H1 (cell line): Measurements from ENCODE around the gene SH2B3. TPM values are rescaled to one million over a fixed set of nuclear protein-coding genes. Genes with fewer than 3 reads are reported as not detected.

Experiments
- CTCF ChIA-PET: fragments of 300-600 bp; sonication (Branson Sonifier 250); formaldehyde crosslinking; loops from one replicate; lab custom pipeline; 2021; ENCODE audit not compliant: partially characterized antibody; lab: Charles Lee
- POLR2A ChIA-PET: fragments of 300-600 bp; sonication (Branson Sonifier 250); formaldehyde crosslinking; loops from one replicate; lab custom pipeline; 2021; ENCODE audit warnings: inconsistent platforms; ENCODE audit not compliant: partially characterized antibody; lab: Charles Lee
- DNase-seq, 2 experiments: peaks; one replicate each; pipeline versions ENCODE4 v3.0.0 to v3.0.0-alpha.2; 2010 to 2022; ENCODE audit warnings: low spot score in 2 of 2, low read depth in 1 of 2, mixed read lengths in 1 of 2
- FAIRE-seq: peaks from 2 replicates; lab custom pipeline; 2011; peaks lifted over from hg19 to GRCh38; lab: Jason Lieb, UNC
- H2AFZ ChIP-seq: 2 replicates; pipeline ENCODE4 v1.8.1; 2012; ENCODE audit warnings: low read length, inconsistent platforms
- H2AK5ac ChIP-seq: 2 replicates; pipeline ENCODE4 v1.6.1; 2013; ENCODE audit warnings: low read depth, low read length
- H2BK120ac ChIP-seq: replicated peaks from 2 replicates; pipeline ENCODE3; 2013; ENCODE audit warnings: low read depth, low read length, inconsistent platforms
- H2BK12ac ChIP-seq: 2 replicates; pipeline ENCODE4 v1.6.1; 2013; ENCODE audit warnings: low read depth, low read length
- H2BK15ac ChIP-seq: 2 replicates; pipeline ENCODE4 v1.6.1; 2013; ENCODE audit warnings: low read length
- H2BK20ac ChIP-seq: 2 replicates; pipeline ENCODE4 v1.6.1; 2013; ENCODE audit warnings: low read length
- H2BK5ac ChIP-seq: 2 replicates; pipeline ENCODE4 v1.6.1; 2013; ENCODE audit warnings: low read depth, low read length
- H3K14ac ChIP-seq: 2 replicates; pipeline ENCODE4 v1.6.1; 2013; ENCODE audit warnings: inconsistent platforms; ENCODE audit not compliant: insufficient read length
- H3K18ac ChIP-seq: 2 replicates; pipeline ENCODE4 v1.6.1; 2013; ENCODE audit warnings: low read length; ENCODE audit errors: extremely low read depth
- H3K23ac ChIP-seq: 2 replicates; pipeline ENCODE4 v1.6.1; 2013; ENCODE audit warnings: inconsistent platforms; ENCODE audit not compliant: insufficient read length
- H3K23me2 ChIP-seq: 2 replicates; pipeline ENCODE4 v1.6.1; 2013; ENCODE audit warnings: low read depth, low read length
- H3K27ac ChIP-seq: 2 replicates; pipeline ENCODE4 v1.6.1; 2011; ENCODE audit warnings: low read depth, low read length, inconsistent platforms
- H3K27me3 ChIP-seq, 4 experiments: replicated peaks in 1 of 4; 1 replicate in 1 of 4; 2 replicates in 3 of 4; pipeline versions ENCODE4 v1.6.1 to v1.8.1; 2011 to 2013; ENCODE audit warnings: low read length in 3 of 4, mild to moderate bottlenecking in 3 of 4, inconsistent platforms in 2 of 4, mixed read lengths in 2 of 4, moderate library complexity in 1 of 4; ENCODE audit not compliant: control insufficient read depth in 3 of 4, insufficient read depth in 3 of 4; ENCODE audit errors: extremely low read depth in 1 of 4
- H3K36me3 ChIP-seq, 4 experiments: 2 replicates each; pipeline versions ENCODE4 v1.6.1 to v1.8.1; 2011 to 2013; ENCODE audit warnings: mild to moderate bottlenecking in 4 of 4, low read length in 3 of 4, moderate library complexity in 2 of 4, control low read depth in 1 of 4, inconsistent platforms in 1 of 4; ENCODE audit not compliant: insufficient read depth in 4 of 4, control insufficient read depth in 2 of 4
- H3K4ac ChIP-seq: replicated peaks from 2 replicates; pipeline ENCODE3; 2013; ENCODE audit warnings: low read length, low read depth, mixed read lengths, inconsistent platforms; ENCODE audit not compliant: insufficient read length
- H3K4me1 ChIP-seq, 4 experiments: replicated peaks in 1 of 4; 1 replicate in 1 of 4; 2 replicates in 3 of 4; pipeline versions ENCODE4 v1.6.1 to v1.8.1; 2011 to 2013; ENCODE audit warnings: low read length in 3 of 4, inconsistent platforms in 2 of 4, mixed read lengths in 1 of 4; ENCODE audit not compliant: insufficient read depth in 4 of 4, control insufficient read depth in 3 of 4
- H3K4me2 ChIP-seq, 2 experiments: 2 replicates each; pipeline versions ENCODE4 v1.6.1 to v1.8.1; 2011 to 2013; ENCODE audit warnings: low read depth in 2 of 2, low read length in 2 of 2, control low read depth in 1 of 2, inconsistent platforms in 1 of 2, mild to moderate bottlenecking in 1 of 2; ENCODE audit not compliant: insufficient read depth in 1 of 2
- H3K4me3 ChIP-seq, 4 experiments: fragments of 200-600, 300-600 bp in 1 of 4; sonication (generic), shearing (Covaris generic), sonication (Bioruptor Twin) in 1 of 4; 2 replicates each; pipeline versions ENCODE4 v1.5.1 to v1.8.1; 2011 to 2016; ENCODE audit warnings: low read length in 4 of 4, low read depth in 3 of 4, control low read depth in 2 of 4, inconsistent platforms in 2 of 4, mild to moderate bottlenecking in 2 of 4, mixed read lengths in 1 of 4, moderate library complexity in 1 of 4; ENCODE audit not compliant: insufficient read depth in 2 of 4; ENCODE audit errors: extremely low read depth in 1 of 4
- H3K56ac ChIP-seq: replicated peaks from 2 replicates; pipeline ENCODE3; 2013; ENCODE audit warnings: low read depth, mild to moderate bottlenecking, mixed read lengths, low read length, inconsistent platforms; ENCODE audit not compliant: insufficient read length
- H3K79me1 ChIP-seq: 2 replicates; pipeline ENCODE4 v1.6.1; 2013; ENCODE audit warnings: low read depth, low read length, control low read depth
- H3K79me2 ChIP-seq, 2 experiments: 2 replicates each; pipeline versions ENCODE4 v1.6.1 to v1.8.1; 2012 to 2013; ENCODE audit warnings: low read length in 2 of 2, mild to moderate bottlenecking in 2 of 2, inconsistent platforms in 1 of 2; ENCODE audit not compliant: insufficient read depth in 2 of 2, control insufficient read depth in 1 of 2
- H3K9ac ChIP-seq, 4 experiments: replicated peaks in 1 of 4; 1 replicate in 1 of 4; 2 replicates in 3 of 4; pipeline versions ENCODE4 v1.6.1 to v1.8.1; 2011 to 2013; ENCODE audit warnings: low read depth in 3 of 4, low read length in 3 of 4, control low read depth in 2 of 4, mild to moderate bottlenecking in 2 of 4, moderate library complexity in 2 of 4, inconsistent platforms in 1 of 4; ENCODE audit errors: extremely low read depth in 1 of 4
- H3K9me3 ChIP-seq, 2 experiments: 2 replicates each; pipeline versions ENCODE4 v1.6.1 to v1.8.1; 2012 to 2013; ENCODE audit warnings: mild to moderate bottlenecking in 2 of 2, moderate library complexity in 2 of 2, control low read depth in 1 of 2, inconsistent platforms in 1 of 2, low read depth in 1 of 2, low read length in 1 of 2, mixed read lengths in 1 of 2; ENCODE audit not compliant: insufficient read depth in 2 of 2
- H4K20me1 ChIP-seq, 2 experiments: replicated peaks in 1 of 2; 2 replicates each; pipeline versions ENCODE3 to v1.8.1; 2011 to 2013; ENCODE audit warnings: inconsistent platforms in 2 of 2, low read length in 2 of 2, mild to moderate bottlenecking in 1 of 2; ENCODE audit not compliant: insufficient read depth in 2 of 2, control insufficient read depth in 1 of 2
- H4K5ac ChIP-seq: 2 replicates; pipeline ENCODE4 v1.6.1; 2013; ENCODE audit warnings: low read length, low read depth, mixed read lengths, inconsistent platforms; ENCODE audit not compliant: insufficient read length
- H4K8ac ChIP-seq: 2 replicates; pipeline ENCODE4 v1.8.0; 2013; ENCODE audit warnings: mild to moderate bottlenecking, moderate library complexity, low read length, inconsistent platforms; ENCODE audit not compliant: insufficient read depth; ENCODE audit errors: extremely low read depth
- H4K91ac ChIP-seq: replicated peaks from 2 replicates; pipeline ENCODE3; 2013; ENCODE audit warnings: low read length, mixed read lengths, inconsistent platforms; ENCODE audit not compliant: insufficient read length
- HDAC2 ChIP-seq, 2 experiments: fragments of 300-600 bp in 1 of 2; sonication (generic) in 1 of 2; IDR thresholded peaks; 2 replicates each; pipeline ENCODE4 v1.6.1; 2011 to 2012; ENCODE audit warnings: low read depth in 2 of 2, low read length in 2 of 2, mild to moderate bottlenecking in 2 of 2, moderate library complexity in 2 of 2, borderline replicate concordance in 1 of 2, inconsistent platforms in 1 of 2
- POLR2A ChIP-seq, 2 experiments: IDR thresholded peaks; 1 replicate in 1 of 2; 2 replicates in 1 of 2; pipeline ENCODE4 v1.6.1; 2011; ENCODE audit warnings: low read depth in 2 of 2, low read length in 2 of 2, mild to moderate bottlenecking in 2 of 2; ENCODE audit errors: control extremely low read depth in 1 of 2
- RAD21 ChIP-seq, 2 experiments: IDR thresholded peaks in 1 of 2; conservative IDR thresholded peaks in 1 of 2; 2 replicates each; pipeline ENCODE4 v1.6.1; 2011; ENCODE audit warnings: low read depth in 2 of 2, low read length in 2 of 2, improper control_type of control experiment in 1 of 2, inconsistent platforms in 1 of 2, mild to moderate bottlenecking in 1 of 2, moderate library complexity in 1 of 2
- SP4 ChIP-seq: IDR thresholded peaks from 2 replicates; pipeline ENCODE4 v1.6.1; 2012; ENCODE audit warnings: low read length, inconsistent platforms
- ZNF274 ChIP-seq: IDR thresholded peaks from 2 replicates; pipeline ENCODE4 v1.7.0; 2012; ENCODE audit warnings: low read length, borderline replicate concordance; ENCODE audit errors: extremely low read depth
- WGBS, 2 experiments: shearing (Covaris generic) in 1 of 2; methylation state at CpG; one replicate each; pipeline versions ENCODE4 v1.1.6 to v1.1.7; 2013 to 2015; ENCODE audit warnings: low lambda C conversion rate in 2 of 2, mixed read lengths in 2 of 2, inconsistent platforms in 1 of 2, low coverage in 1 of 2, missing lambda C conversion rate in 1 of 2; ENCODE audit not compliant: insufficient replicate concordance in 2 of 2, insufficient coverage in 1 of 2, insufficient read length in 1 of 2; ENCODE audit errors: extremely low coverage in 1 of 2, missing lambda C conversion rate in 1 of 2; 5-methylcytosine and 5-hydroxymethylcytosine counted together
- polyA plus RNA-seq, 7 experiments: library from polyadenylated mRNA; depleted of rRNA in 3 of 7; stranded (reverse) in 5 of 7; unstranded in 2 of 7; fragments of >200 nt in 5 of 7; fragments of 200-250 nt in 2 of 7; gene quantifications; 1 replicate in 5 of 7; 2 replicates in 1 of 7; 4 replicates in 1 of 7; pipeline versions ENCODE4 v1.2.1 to v1.2.3, GENCODE V29; 2011 to 2013; ENCODE audit warnings: missing spikeins in 2 of 7, mixed read lengths in 2 of 7
- total RNA-seq: library from RNA; stranded (reverse); fragmentation: NEBNext Ultra II Directional; extraction: Animal tissue kit (Norgen Biotek cat#: 25700); gene quantifications from 2 replicates; pipeline ENCODE4 v1.2.1, GENCODE V29; 2021

The SH2B3 gene
- total and polyA plus RNA-seq, 2 of the 8 experiments (the other 6 are each of a cell fraction or from before 2014, with no cell fraction given) = 20.8 to 34.1 TPM

GRCh38 chr12:111367661-111368221 is 38.0 kb upstream of the SH2B3 start:
- POLR2A ChIA-PET = interaction anchor here (0.7 to 3.6 kb wide), 7 partner anchors 8 to 37 kb away, joined by 3 to 27 read pairs (median 6); no protein-coding TSS in a partner anchor

More at GRCh38 chr12:111367661-111368221, 38.0 kb upstream of the SH2B3 start:
- H2AFZ ChIP-seq = no peak overlapping the region
- H2BK20ac ChIP-seq = no peak overlapping the region
- H4K20me1 ChIP-seq = peaks cover 0 to 7% of the 10 kb centered on the region in 2 experiments
- FAIRE-seq (no peak), DNase-seq (no peak)
- no peaks in the 10 kb centered on the region for H3K9me3 ChIP-seq
- H4K5ac ChIP-seq = no peak overlapping the region
- H2BK120ac ChIP-seq = no peak overlapping the region
- H3K23ac ChIP-seq = no peak overlapping the region
- H2BK5ac ChIP-seq = no peak overlapping the region
- H3K79me2 ChIP-seq = no peaks in the 10 kb centered on the region
- peak overlapping the region in 3 of 4 experiments; percentile 75 to 83 (median 81); a peak in 6 of 8 replicates for H3K4me3 ChIP-seq
- no peak overlapping the region for H3K14ac ChIP-seq
- peaks cover 0 to 3% (median 0%) of the 10 kb centered on the region in 4 experiments; a peak in 3 of 8 replicates for H3K36me3 ChIP-seq
- no peak overlapping the region for H3K9ac ChIP-seq
- CTCF ChIA-PET = interaction anchor here (0.7 to 4.1 kb wide), 6 partner anchors 8 to 69 kb away, joined by 3 to 28 read pairs (median 6); no protein-coding TSS in a partner anchor
- no peaks in the 10 kb centered on the region for H3K79me1 ChIP-seq
- peaks cover 0 to 18% (median 7%) of the 10 kb centered on the region in 4 experiments; a peak in 4 of 7 replicates for H3K27me3 ChIP-seq
- no peak overlapping the region for H2BK15ac ChIP-seq
- H3K56ac ChIP-seq = no peak overlapping the region
- H2BK12ac ChIP-seq = no peak overlapping the region
- H2AK5ac ChIP-seq = no peak overlapping the region
- H3K27ac ChIP-seq = no peak overlapping the region
- no peak for TF ChIP-seq RAD21 (IDR thresholded peaks at IDR 0.05 in 1 of 2, conservative IDR thresholded peaks at IDR 0.05 in 1 of 2; ENCODE audit: low read depth in 2 of 2, low read length in 2 of 2)
- TF ChIP-seq HDAC2 (IDR thresholded peaks at IDR 0.05; ENCODE audit: borderline replicate concordance in 1 of 2, low read depth in 2 of 2, low read length in 2 of 2) = no peak
- TF ChIP-seq SP4 = no peak
- TF ChIP-seq POLR2A (IDR thresholded peaks at IDR 0.05; ENCODE audit: control extremely low read depth in 1 of 2, low read depth in 2 of 2, low read length in 2 of 2) = no peak
- TF ChIP-seq ZNF274 = no peak
- H4K91ac ChIP-seq = no peak overlapping the region
- H3K4me2 ChIP-seq = peak overlapping the region; percentile 86 to 89
- H3K4me1 ChIP-seq = peaks cover 0 to 9% (median 3%) of the 10 kb centered on the region in 4 experiments; a peak in 6 of 7 replicates
- no peak overlapping the region for H3K4ac ChIP-seq
- H3K18ac ChIP-seq = no peak overlapping the region
- H3K23me2 ChIP-seq = peaks cover 9% of the 10 kb centered on the region; the same call in 1 of the 2 replicates
- no peak overlapping the region for H4K8ac ChIP-seq
- 81% methylated on average over 7 of the region's 7 CpGs; no CpG with 5 or more reads in 1 of the 2 experiments for WGBS, 2 experiments
